Activated CD4-positive, alpha-beta T cell treated with anti-CD3 and anti-CD28 coated beads, Interleukin-2, amount 50 U/mL, for 24 hours (primary cell): ENCODE measurements around the gene ADGRD2.

Source experiments
- DNase-seq, 2 donors: peaks; one replicate each; pipeline ENCODE4 v3.0.0-alpha.2; 2020; ENCODE audit warnings: low read depth in 1 of 2, low spot score in 1 of 2

The ADGRD2 gene

DNA sequence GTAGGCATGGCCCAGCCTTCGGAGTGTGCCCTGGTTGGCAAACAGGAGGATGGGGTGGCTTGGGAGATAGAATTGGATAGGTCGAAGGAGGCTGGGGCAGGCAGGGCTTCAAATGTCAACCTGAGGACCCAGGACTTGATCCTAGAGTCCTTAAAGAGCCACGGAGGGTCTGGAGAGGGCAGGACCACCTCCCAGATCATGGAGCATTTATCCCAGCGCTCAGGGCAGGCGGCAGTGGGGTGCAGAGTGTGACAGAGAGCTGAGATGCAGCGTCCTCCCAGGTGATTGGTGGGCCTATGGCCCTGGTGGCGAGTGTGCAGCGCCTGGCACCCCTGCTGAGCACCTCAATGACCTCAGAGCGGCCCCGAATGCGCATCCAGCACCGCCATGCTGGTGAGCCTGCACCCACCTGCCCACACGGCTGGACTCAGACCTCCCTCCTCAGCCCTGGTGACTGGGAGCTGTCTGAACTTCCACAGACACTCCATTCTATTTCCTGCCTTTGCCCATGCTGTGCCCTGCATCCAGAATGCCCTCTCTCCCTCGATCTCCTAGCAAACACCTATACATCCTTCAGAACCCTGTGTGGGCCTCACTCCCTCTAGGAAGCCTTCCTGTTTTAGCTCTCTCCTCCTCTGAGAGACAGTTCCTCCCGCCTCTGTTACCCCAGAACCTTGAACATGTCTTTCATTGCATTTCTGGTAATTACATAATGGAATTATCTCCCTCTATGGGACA lies 6.3 kb downstream of the ADGRD2 start:
- no peak for DNase-seq

DNA sequence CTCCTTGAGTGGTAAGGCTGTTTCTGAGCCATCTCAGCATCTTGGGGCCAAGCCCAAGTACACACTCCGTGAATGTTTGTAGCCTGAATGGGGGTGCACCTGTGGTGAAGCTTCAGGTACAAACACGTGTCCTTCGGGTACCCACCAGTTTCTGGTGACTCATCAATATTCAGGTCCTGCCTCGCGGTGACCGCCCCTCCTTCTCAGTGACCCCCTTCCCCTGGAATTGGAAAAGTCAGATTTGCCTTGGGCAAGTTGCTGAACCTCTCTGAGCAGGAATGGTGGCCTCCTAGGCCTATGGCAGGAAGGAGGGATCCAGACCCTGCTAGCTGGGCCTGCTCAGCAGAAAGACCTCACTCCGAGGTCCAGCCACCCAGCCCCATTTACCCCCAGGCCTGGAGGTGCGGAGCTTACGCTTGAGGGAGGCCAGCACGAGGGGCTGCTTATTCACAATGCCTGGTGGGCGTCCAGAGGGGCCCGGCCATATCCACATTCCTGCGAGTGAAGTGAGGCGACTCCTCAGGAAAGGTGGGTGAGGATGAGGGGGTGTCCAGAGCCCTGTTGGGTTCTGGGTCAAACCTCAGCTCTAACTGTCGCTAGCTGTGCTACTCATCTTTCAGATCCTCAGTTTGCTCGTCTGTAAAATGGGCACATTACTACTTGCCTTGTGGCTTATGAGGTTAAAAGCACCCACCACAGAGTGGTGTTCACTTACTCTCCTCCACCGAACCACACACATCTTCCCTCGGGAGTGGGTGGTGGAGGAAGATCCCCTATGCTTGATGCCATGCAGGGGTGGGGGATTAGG lies 7.0 kb downstream of the ADGRD2 start:
- DNase-seq, result no peak

DNA sequence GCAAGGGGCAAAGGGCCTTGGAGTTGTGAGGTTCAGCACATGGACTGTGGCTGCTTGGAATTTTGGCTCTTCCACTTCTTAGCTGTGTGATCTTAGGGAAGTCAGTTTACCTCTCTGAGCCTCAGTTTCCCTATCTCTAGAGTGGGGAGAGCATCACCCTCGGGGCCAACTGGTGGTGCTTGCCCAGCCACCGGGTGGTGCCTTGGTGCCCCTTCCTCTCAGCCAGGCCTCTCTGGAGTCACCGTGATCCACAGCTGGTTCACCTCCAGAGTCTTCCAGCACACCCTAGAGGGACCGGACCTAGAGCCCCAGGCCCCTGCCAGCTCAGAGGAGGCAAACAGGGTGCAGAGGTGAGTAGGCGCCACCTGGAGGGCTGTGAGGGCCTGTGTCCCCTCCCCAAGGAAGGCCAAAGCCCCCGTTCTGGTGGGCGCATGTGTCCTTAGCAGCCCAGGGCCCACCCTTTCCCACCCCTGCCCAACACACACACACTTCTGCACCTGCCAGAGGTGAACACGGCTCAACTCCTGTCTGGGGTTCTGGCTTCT lies 7.7 kb downstream of the ADGRD2 start:
- no peak for DNase-seq

DNA sequence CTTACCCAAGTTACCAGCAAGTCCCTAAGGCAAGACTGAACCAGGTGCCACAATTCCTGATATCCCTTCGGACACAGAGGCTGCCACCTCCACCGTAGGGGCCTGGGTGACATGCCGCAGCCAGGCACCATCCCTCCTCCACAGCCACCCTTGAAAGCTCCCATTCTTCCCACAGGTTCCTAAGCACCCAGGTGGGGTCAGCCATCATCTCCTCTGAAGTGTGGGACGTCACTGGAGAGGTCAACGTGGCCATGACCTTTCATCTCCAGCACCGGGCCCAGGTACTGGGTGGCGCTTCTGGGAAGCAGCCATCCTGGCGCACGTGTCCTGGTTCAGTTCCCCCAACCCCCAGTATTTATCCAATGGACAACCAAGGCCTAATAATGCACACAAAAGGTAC lies 8.2 kb downstream of the ADGRD2 start:
- no peak for DNase-seq

DNA sequence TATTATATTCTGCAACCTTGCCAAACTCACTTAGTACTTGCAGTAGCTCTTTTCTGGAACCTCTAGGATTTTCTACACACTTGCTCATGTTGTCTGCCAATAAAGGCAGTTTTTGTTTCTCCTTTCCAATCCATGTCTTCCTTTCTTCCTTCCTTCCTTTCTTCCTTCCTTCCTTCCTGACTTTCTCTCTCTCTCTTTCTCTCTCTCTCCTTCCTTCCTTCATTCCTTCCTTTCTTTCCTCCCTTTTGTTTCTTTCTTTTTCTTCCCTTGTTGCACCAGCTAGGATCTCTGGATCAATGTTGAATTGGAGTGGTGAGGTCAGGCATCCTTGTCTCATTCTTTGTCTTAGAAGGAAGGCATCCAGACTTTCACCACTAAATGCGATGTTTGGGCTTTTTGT lies 12.5 kb downstream of the ADGRD2 start:
- no peak for DNase-seq

DNA sequence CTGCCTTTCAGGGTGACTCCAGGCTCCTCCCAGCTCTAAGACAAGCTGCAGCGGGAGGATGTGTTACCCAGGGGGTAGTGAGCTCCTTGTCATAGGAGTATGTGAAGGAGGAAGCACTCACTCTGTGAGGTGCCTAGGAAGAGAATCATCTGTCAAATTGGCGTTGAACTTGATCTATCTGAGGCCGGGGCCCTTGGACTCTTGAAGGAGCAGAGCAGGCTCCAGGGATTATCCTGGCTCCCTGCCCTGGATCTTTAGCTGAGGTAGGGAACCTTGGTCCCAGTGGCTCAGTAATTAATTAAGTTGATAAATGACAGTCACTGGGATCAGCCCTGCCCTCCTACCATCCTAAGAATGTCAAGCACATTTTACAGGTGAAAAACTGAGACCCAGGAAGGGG lies 15.5 kb downstream of the ADGRD2 start:
- no peak for DNase-seq

DNA sequence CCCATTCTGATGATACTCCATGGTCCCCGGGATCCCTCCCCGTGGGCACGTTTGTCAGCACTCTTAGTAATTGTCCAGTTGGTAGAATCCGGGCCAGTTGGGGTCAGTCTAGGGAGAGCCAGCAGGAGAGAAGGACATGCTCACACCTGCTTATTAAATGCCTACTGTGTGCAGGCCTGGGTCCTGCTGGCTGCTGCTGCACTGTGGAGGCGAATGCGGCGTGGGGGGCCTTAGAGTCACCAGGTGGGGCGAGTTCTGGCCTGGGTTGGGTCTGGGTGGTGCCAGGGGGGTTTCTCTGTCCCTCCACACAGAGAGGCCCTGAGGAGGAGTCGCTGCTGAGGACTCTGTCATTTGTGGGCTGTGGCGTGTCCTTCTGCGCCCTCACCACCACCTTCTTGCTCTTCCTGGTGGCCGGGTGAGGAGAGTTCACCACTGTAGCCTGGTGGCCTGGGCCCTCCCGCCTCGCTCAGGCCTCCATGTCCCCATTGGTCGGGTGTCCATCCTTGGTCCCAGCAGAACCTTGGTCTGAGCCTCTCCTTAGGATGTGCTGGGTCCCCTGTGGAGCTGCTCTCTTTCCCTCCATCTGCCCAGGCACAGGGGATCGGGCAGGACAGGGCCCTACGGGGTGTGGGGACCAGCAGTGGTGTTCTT lies 17.3 kb downstream of the ADGRD2 start:
- no peak for DNase-seq

DNA sequence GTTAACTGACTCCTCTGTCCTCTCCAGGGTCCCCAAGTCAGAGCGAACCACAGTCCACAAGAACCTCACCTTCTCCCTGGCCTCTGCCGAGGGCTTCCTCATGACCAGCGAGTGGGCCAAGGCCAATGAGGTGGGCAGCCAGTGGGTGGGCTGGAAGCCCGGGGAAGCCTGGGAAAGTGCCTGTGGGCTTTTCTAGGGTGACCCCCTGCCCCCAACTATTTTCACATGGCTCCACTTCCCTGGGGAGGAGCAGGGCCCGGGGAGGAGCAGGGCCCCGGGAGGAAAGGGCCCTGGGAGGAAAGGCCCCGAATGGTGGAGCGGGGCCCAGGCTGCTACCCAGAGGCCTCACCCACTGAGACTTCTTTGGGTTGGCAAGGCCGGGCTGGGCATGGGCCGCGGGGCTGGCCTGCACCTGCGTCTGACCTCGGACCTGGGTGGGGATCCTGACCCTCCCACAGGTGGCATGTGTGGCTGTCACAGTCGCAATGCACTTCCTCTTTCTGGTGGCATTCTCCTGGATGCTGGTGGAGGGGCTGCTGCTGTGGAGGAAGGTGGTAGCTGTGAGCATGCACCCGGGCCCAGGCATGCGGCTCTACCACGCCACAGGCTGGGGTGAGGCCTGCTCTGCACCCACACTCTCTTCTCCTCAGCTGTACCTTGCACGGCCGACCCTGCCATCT lies 17.9 kb downstream of the ADGRD2 start:
- DNase-seq, result no peak

DNA sequence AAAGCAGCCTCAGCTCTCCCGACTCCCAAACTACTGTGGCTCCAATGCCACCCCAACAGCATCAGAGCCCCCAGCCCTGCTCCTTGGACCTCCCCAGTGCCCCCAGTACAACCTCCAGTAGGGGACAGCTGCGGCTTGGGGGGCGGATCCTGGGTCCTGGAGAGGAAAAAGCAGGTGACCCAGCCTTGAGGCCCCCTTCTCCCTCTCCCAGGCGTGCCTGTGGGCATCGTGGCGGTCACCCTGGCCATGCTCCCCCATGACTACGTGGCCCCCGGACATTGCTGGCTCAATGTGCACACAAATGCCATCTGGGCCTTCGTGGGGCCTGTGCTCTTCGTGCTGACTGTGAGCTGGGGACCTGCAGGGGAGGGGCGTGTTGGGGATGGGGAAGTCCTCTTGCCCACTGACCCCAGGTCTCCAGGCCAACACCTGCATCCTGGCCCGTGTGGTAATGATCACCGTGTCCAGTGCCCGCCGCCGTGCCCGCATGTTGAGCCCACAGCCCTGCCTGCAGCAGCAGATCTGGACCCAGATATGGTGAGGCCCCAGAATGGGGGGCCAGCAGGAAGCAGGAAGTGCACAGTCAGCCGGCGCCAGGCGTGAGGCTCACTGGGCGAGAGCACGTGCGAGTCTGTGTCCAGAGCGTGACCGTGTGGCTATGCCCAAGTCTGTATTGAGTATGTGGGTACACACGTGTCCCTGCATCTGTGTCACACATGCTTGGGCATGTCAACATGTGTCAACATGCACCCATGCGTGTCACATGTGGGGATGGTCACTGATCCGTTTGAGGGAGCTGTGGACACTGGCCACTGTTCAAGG lies 19.0 kb downstream of the ADGRD2 start:
- no peak for DNase-seq

DNA sequence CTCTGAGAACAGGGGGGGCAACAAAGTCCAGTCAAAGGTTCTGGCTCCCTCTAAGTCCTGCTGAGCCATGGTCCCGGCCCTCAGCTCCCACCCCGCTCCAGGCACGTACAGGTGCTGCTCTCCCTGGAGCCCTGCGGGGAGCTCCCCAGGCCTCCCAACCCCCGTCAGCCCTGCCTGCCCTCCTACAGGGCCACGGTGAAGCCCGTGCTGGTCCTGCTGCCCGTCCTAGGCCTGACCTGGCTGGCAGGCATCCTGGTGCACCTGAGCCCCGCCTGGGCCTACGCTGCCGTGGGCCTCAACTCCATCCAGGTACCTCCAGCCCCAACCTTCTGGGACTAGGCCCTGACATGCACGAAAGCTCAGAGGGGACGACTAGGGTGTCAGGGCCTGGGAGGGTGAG lies 20.1 kb downstream of the ADGRD2 start:
- no peak for DNase-seq

DNA sequence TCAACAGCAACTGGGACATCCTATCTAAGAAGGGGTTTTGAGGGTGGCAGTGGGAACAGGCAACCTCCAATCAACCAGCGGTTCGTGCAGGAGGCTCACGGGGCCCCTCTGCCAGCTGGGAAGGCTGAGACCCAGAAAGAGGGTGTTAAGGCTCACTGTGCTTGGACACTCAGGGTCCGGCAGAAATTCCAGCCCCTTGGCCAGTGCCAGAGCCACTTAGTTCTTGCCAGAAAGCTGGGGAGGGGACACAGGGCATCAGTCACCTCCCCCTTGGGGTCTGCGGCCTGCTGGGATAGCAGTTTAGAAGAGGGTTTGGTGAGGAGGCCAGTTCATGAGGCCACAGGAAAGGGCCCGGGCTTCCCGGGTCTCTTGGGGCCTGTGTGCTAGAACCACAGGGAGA lies 20.5 kb downstream of the ADGRD2 start:
- DNase-seq, result no peak

DNA sequence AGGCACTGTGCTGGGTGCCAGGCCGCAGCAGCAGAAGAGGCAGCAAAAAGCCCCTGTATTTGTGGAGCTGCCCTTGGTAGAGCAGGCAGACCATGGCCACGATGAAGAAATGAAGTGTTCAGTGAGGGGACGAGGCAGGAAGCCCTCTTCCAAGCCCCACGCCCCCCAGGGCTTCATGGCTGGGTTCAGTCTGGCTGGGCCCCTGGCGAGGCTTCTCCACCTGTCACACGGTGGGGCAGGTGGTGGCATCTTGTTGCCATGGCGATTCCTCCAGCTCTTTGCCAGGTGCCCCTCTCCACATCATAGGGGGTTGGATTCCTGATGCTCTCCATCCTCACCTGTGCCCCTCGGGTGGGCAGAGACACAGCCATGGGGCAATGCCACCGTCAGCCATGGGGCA lies 21.5 kb downstream of the ADGRD2 start:
- no peak for DNase-seq

DNA sequence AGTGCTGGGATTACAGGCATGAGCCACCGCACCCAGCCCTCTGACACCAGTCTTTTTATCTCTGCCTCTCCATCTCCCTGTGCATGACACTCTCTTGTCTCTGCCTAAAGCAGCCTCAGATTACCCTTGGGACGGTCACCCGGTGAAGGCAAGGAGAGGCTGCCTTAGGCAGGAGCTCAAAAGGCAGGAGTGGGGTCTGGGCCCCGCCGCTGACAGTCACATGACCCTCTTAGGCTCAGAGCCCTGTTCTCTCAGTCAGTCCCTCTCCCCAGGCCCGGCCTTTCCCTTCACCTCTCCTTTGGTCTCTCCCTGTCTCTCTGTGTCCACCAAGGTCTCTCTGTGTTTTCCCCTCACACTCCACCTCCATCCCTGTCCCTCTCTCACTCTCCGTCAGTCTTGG lies 22.5 kb downstream of the ADGRD2 start:
- DNase-seq, result no peak

DNA sequence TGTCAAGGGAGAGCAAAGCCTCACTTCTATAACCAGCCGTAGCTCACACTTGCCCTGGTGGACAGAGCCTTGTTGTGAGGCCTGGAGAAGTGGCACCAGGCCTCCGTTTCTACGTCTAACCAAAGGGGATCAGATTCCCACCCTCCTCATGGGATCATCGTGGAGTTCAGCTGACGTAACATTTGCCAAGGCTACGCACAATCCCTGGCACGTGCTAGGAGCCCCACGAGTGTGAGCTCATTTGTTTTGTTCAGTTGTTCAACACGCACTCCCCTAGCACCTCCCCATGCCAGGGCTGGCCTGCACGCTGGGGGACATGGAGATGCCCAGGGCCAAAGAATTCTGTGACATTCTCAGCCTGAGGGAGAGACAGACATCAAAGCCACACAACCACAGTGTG lies 23.1 kb downstream of the ADGRD2 start:
- DNase-seq, result no peak

DNA sequence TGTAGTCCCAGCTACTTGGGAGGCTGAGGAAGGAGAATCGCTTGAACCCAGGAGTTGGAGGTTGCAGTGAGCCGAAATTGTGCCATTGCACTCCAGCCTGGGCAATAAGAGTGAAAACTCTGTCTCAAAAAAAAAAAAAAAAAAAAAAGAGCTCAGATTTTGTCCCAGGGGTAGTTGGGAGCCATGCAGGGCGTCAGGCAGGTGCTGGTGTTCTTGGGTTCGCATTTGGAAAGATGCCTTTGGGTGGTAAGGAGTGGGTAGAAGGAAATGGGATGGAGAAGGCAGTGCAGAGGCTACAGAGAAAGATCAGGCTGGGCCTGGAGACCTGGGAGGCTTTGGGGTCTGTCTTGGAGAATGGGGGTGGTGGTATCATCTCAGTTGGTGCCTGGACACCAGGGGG lies 23.9 kb downstream of the ADGRD2 start:
- DNase-seq, result no peak

DNA sequence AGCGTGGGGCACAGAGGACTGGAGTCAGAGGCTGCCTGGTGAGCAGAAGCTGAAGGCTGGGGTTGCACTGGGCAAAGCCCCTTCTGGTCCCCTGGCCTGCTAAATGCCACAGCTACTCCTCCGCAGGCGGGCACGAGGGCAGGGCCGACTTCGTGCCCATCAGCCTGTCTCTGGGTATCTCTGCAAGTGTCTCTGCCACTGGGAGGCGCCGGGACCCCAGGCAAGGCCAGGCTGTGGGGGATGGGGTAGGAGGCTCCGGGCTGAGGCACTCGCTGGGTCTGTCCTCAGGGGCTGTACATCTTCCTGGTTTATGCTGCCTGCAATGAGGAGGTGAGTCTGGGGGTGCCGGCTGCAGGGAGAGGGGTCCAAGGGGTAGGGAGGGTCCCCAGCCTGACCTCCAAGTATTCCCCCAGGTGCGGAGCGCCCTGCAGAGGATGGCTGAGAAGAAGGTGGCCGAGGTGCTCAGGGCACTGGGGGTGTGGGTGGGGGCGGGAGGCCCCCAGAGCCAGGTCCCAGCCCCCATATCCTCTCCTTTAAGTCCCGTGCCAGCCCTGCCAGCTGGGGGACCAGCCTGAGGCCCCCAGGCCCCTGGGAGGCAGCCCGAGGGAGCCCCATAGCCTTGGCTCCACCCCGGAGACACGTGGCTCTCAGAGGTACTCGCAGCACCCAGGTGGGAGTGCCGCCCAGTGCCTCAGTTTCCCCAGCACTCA lies 25.1 kb downstream of the ADGRD2 start:
- no peak for DNase-seq

DNA sequence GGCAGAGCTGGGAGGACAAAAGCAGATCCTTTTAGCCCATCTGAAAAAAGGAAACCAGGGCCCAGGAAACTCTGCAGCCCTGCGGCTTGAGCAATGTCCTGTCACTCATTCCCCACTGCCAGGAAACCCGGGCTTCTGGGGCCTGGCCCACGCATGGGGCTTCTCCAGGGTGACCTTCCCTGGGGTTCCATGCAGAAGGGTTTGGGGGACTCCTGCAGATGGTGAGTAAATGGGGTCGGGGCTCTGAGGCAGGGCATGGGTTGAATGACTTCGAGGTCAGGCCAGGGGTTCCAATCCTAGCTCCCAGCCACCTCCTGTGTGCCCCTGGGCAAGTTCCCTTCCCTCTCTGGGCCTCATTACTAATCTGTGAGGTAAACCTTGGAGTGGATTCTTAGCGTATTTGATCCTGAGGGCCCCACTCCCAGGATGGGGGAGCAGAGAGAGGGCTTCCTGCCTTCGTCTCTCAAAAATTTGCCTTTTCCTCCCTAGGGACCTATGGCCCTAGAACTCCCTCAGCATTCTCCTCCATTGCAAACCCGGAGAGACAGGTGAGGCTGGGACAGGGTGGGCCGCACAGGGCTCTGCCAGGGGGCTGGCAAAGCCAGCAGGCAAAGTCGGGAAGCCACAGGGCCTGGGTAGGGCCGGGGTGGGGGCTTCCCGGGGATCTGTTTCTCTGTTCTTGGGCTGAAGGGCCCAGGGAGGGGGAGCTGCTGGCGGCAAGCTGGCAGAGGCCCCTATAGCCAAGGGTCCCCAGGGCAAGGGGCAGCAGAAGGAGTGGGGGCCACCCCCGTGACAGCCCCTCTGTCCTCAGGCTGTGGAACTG lies 25.8 kb downstream of the ADGRD2 start:
- no peak for DNase-seq

DNA sequence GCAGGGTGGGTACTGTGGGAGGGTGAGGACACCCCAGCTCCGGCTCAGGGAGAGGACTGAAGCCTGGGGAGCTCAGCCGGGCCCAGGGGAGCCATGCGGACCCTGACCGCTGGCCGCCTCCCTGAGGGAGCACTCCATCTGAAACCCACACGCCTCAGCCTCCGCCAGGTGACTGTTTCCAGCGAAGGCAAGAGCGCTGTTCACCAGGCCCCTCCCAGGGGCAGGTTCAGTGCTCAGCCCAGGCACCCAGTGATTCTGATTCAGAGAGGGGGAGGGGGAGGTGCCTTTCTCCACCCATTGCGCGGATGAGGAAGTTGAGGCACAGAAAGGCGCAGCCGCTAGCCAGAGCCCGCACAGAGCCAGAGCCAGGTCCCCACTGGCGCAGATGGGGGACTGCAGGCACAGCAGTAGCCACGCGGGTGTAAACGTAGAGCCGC lies 27.0 kb downstream of the ADGRD2 start:
- DNase-seq, result no peak
